K562 (cell line): ENCODE measurements around the gene C19orf44. TPM values are rescaled to one million over a fixed set of nuclear protein-coding genes. Genes with fewer than 3 reads are reported as not detected.

Source experiments
- ESRRA ChIP-seq: fragments of 450-650 bp; IDR thresholded peaks from 2 replicates; pipeline ENCODE4 v1.6.1; 2014; ENCODE audit warnings: low read depth, mild to moderate bottlenecking, moderate library complexity, borderline replicate concordance
- NR3C1 ChIP-seq: sonication (generic); formaldehyde crosslinking; IDR thresholded peaks from 2 replicates; pipeline ENCODE4 v1.8.1; 2022; ENCODE audit warnings: missing genetic modification reagents
- PHB ChIP-seq: fragments of 250-450 bp; sonication (Bioruptor Pico); IDR thresholded peaks from 2 replicates; pipeline ENCODE4 v1.5.0; 2021
- ZFP1 ChIP-seq: fragments of 450-650 bp; formaldehyde crosslinking; IDR thresholded peaks from 2 replicates; pipeline ENCODE4 v1.4.0; 2020; ENCODE audit warnings: mild to moderate bottlenecking, mixed read lengths
- ZFP30 ChIP-seq: fragments of 250-450 bp; sonication (Bioruptor Pico); IDR thresholded peaks from 2 replicates; pipeline ENCODE4 v1.8.0; 2022; ENCODE audit warnings: moderate library complexity, mild to moderate bottlenecking, inconsistent platforms, borderline replicate concordance
- ZKSCAN3 ChIP-seq: fragments of 250-450 bp; sonication (Bioruptor Pico); IDR thresholded peaks from 2 replicates; pipeline ENCODE4 v1.4.0; 2020
- ZNF347 ChIP-seq: fragments of 450-650 bp; formaldehyde crosslinking; IDR thresholded peaks from 2 replicates; pipeline ENCODE4 v1.4.0; 2020; ENCODE audit warnings: low read depth, mild to moderate bottlenecking, moderate library complexity
- polyA plus RNA-seq, 8 experiments: library from polyadenylated mRNA; depleted of rRNA in 4 of 8; stranded (reverse) in 5 of 8; unstranded in 3 of 8; fragments of >200 nt; fragmentation: Nextera tagmentation in 2 of 8; fragmentation: Illumina TruSeq in 1 of 8; extraction: Ambion mirVana in 2 of 8; extraction: Trizol in 1 of 8; gene quantifications; 2 replicates each; pipeline versions ENCODE4 v1.2.1 to v1.2.3, GENCODE V29; 2011 to 2014; ENCODE audit warnings: inconsistent platforms in 1 of 8, missing spikeins in 1 of 8
- total RNA-seq, 7 experiments: library from RNA; depleted of rRNA in 6 of 7; stranded (reverse); fragments of >200 nt in 6 of 7; fragmentation: Illumina TruSeq in 2 of 7; extraction: Trizol in 2 of 7; gene quantifications; 2 replicates each; pipeline versions ENCODE4 v1.2.1 to v1.2.3, GENCODE V29; 2011 to 2021; ENCODE audit warnings: low replicate concordance in 1 of 7
- TF ChIP-seq, protein P1 (sequence below): fragments of 200-600 bp; sonication (generic); IDR thresholded peaks from one replicate; pipeline ENCODE4 v1.6.1; 2012; ENCODE audit warnings: mild to moderate bottlenecking, low read depth, low read length, inconsistent platforms
- TF ChIP-seq, protein P2 (sequence below): sonication (generic); formaldehyde crosslinking; IDR thresholded peaks from 2 replicates; pipeline ENCODE4 v1.8.1; 2022; ENCODE audit warnings: missing genetic modification reagents
- TF ChIP-seq, protein P3 (sequence below): fragments of 250-450 bp; sonication (Bioruptor Pico); IDR thresholded peaks from 2 replicates; pipeline ENCODE4 v1.8.0; 2021; ENCODE audit warnings: moderate library complexity, mild to moderate bottlenecking, inconsistent platforms
- TF ChIP-seq, protein P4 (sequence below): fragments of 250-450 bp; sonication (Bioruptor Pico); IDR thresholded peaks from 2 replicates; pipeline ENCODE4 v1.5.0; 2021

The C19orf44 gene
- total and polyA plus RNA-seq, 9 of the 15 experiments (the other 6 are each of a cell fraction or from before 2014, with no cell fraction given): 0.41 to 7.7 (median 3.5) TPM

DNA sequence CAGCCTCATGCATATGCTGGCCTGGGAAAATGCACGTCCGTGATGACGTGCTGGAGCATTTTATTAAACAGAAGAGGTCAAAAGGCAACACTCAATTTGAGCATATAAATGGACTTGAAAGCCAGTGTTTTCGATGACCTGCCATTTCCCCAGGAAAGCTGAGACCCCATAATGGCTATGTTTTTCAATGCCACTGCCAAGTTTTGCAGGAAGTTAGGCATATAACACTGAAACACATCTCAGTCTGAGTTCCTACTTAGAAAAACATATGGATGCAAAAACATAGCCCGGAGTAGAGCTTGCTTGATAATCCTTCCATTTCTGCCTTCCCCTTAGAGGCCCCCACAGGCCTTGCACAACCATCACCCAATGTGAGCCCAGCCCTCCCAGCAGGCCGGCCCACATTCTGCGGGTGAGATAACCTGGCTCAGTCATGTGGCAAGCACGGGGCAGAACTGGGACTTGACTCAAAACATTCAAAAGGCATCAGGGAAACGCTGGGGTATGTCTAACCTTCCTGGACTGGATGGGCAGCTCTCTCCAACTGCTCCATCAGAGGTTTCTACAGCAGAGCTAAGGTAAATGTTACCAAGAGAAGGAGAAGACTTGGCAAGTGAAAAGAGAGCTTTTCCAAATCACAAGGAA is 49.3 kb upstream of the C19orf44 start (continued):
- TF ChIP-seq, protein P1, sequence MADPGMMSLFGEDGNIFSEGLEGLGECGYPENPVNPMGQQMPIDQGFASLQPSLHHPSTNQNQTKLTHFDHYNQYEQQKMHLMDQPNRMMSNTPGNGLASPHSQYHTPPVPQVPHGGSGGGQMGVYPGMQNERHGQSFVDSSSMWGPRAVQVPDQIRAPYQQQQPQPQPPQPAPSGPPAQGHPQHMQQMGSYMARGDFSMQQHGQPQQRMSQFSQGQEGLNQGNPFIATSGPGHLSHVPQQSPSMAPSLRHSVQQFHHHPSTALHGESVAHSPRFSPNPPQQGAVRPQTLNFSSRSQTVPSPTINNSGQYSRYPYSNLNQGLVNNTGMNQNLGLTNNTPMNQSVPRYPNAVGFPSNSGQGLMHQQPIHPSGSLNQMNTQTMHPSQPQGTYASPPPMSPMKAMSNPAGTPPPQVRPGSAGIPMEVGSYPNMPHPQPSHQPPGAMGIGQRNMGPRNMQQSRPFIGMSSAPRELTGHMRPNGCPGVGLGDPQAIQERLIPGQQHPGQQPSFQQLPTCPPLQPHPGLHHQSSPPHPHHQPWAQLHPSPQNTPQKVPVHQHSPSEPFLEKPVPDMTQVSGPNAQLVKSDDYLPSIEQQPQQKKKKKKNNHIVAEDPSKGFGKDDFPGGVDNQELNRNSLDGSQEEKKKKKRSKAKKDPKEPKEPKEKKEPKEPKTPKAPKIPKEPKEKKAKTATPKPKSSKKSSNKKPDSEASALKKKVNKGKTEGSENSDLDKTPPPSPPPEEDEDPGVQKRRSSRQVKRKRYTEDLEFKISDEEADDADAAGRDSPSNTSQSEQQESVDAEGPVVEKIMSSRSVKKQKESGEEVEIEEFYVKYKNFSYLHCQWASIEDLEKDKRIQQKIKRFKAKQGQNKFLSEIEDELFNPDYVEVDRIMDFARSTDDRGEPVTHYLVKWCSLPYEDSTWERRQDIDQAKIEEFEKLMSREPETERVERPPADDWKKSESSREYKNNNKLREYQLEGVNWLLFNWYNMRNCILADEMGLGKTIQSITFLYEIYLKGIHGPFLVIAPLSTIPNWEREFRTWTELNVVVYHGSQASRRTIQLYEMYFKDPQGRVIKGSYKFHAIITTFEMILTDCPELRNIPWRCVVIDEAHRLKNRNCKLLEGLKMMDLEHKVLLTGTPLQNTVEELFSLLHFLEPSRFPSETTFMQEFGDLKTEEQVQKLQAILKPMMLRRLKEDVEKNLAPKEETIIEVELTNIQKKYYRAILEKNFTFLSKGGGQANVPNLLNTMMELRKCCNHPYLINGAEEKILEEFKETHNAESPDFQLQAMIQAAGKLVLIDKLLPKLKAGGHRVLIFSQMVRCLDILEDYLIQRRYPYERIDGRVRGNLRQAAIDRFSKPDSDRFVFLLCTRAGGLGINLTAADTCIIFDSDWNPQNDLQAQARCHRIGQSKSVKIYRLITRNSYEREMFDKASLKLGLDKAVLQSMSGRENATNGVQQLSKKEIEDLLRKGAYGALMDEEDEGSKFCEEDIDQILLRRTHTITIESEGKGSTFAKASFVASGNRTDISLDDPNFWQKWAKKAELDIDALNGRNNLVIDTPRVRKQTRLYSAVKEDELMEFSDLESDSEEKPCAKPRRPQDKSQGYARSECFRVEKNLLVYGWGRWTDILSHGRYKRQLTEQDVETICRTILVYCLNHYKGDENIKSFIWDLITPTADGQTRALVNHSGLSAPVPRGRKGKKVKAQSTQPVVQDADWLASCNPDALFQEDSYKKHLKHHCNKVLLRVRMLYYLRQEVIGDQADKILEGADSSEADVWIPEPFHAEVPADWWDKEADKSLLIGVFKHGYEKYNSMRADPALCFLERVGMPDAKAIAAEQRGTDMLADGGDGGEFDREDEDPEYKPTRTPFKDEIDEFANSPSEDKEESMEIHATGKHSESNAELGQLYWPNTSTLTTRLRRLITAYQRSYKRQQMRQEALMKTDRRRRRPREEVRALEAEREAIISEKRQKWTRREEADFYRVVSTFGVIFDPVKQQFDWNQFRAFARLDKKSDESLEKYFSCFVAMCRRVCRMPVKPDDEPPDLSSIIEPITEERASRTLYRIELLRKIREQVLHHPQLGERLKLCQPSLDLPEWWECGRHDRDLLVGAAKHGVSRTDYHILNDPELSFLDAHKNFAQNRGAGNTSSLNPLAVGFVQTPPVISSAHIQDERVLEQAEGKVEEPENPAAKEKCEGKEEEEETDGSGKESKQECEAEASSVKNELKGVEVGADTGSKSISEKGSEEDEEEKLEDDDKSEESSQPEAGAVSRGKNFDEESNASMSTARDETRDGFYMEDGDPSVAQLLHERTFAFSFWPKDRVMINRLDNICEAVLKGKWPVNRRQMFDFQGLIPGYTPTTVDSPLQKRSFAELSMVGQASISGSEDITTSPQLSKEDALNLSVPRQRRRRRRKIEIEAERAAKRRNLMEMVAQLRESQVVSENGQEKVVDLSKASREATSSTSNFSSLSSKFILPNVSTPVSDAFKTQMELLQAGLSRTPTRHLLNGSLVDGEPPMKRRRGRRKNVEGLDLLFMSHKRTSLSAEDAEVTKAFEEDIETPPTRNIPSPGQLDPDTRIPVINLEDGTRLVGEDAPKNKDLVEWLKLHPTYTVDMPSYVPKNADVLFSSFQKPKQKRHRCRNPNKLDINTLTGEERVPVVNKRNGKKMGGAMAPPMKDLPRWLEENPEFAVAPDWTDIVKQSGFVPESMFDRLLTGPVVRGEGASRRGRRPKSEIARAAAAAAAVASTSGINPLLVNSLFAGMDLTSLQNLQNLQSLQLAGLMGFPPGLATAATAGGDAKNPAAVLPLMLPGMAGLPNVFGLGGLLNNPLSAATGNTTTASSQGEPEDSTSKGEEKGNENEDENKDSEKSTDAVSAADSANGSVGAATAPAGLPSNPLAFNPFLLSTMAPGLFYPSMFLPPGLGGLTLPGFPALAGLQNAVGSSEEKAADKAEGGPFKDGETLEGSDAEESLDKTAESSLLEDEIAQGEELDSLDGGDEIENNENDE: no peak
- TF ChIP-seq ZKSCAN3 (CRISPR knock-in tag) (no peak), ZNF347 (no peak), ZFP30 (no peak), ZFP1 (no peak), NR3C1 (CRISPR knock-in tag) (no peak), PHB (CRISPR knock-in tag) (no peak), ESRRA (no peak; the same call in 1 of the 2 replicates)
- TF ChIP-seq, protein P2, sequence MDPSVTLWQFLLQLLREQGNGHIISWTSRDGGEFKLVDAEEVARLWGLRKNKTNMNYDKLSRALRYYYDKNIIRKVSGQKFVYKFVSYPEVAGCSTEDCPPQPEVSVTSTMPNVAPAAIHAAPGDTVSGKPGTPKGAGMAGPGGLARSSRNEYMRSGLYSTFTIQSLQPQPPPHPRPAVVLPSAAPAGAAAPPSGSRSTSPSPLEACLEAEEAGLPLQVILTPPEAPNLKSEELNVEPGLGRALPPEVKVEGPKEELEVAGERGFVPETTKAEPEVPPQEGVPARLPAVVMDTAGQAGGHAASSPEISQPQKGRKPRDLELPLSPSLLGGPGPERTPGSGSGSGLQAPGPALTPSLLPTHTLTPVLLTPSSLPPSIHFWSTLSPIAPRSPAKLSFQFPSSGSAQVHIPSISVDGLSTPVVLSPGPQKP (CRISPR knock-in tag): no peak
- TF ChIP-seq, protein P3, sequence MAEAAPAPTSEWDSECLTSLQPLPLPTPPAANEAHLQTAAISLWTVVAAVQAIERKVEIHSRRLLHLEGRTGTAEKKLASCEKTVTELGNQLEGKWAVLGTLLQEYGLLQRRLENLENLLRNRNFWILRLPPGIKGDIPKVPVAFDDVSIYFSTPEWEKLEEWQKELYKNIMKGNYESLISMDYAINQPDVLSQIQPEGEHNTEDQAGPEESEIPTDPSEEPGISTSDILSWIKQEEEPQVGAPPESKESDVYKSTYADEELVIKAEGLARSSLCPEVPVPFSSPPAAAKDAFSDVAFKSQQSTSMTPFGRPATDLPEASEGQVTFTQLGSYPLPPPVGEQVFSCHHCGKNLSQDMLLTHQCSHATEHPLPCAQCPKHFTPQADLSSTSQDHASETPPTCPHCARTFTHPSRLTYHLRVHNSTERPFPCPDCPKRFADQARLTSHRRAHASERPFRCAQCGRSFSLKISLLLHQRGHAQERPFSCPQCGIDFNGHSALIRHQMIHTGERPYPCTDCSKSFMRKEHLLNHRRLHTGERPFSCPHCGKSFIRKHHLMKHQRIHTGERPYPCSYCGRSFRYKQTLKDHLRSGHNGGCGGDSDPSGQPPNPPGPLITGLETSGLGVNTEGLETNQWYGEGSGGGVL (CRISPR knock-in tag): no peak
- TF ChIP-seq, protein P4, sequence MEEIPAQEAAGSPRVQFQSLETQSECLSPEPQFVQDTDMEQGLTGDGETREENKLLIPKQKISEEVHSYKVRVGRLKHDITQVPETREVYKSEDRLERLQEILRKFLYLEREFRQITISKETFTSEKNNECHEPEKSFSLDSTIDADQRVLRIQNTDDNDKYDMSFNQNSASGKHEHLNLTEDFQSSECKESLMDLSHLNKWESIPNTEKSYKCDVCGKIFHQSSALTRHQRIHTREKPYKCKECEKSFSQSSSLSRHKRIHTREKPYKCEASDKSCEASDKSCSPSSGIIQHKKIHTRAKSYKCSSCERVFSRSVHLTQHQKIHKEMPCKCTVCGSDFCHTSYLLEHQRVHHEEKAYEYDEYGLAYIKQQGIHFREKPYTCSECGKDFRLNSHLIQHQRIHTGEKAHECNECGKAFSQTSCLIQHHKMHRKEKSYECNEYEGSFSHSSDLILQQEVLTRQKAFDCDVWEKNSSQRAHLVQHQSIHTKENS (CRISPR knock-in tag): no peak
